K562 (cell line): ENCODE measurements around the gene LZTR1. TPM values are rescaled to one million over a fixed set of nuclear protein-coding genes. Genes with fewer than 3 reads are reported as not detected.

ENCODE experiments used
- BHLHE40 ChIP-seq: IDR thresholded peaks from 2 replicates; pipeline ENCODE4 v1.6.1; 2011; ENCODE audit warnings: low read length, improper control_type of control experiment
- CXXC5 ChIP-seq: fragments of 250-450 bp; sonication (Bioruptor Pico); IDR thresholded peaks from 2 replicates; pipeline ENCODE4 v1.8.0; 2022; ENCODE audit warnings: inconsistent platforms, mild to moderate bottlenecking, moderate library complexity
- IFI16 ChIP-seq: fragments of 250-450 bp; sonication (Bioruptor Pico); IDR thresholded peaks from 2 replicates; pipeline ENCODE4 v2.1.2; 2022; ENCODE audit warnings: mild to moderate bottlenecking, inconsistent platforms
- ILK ChIP-seq: fragments of 450-650 bp; IDR thresholded peaks from 2 replicates; pipeline ENCODE4 v1.6.1; 2016; ENCODE audit warnings: missing genetic modification characterization, low read depth, mild to moderate bottlenecking, missing compliant biosample characterization, moderate library complexity, borderline replicate concordance
- JUN ChIP-seq, 2 experiments: sonication (generic) in 1 of 2; formaldehyde crosslinking in 1 of 2; IDR thresholded peaks; 2 replicates each; pipeline versions ENCODE4 v1.6.1 to v1.8.0; 2012 to 2022; ENCODE audit warnings: borderline replicate concordance in 2 of 2, mild to moderate bottlenecking in 2 of 2, improper control_type of control experiment in 1 of 2, low read depth in 1 of 2, low read length in 1 of 2, missing genetic modification reagents in 1 of 2
- RBFOX2 ChIP-seq: fragments of 200-400 bp; formaldehyde crosslinking; IDR thresholded peaks from 2 replicates; pipeline ENCODE4 v1.6.1; 2017; ENCODE audit warnings: low read depth, mild to moderate bottlenecking, low read length, moderate library complexity
- WHSC1 ChIP-seq: IDR thresholded peaks from one replicate; pipeline ENCODE4 v1.6.1; 2012; ENCODE audit warnings: low read length, control low read depth, inconsistent platforms
- polyA plus RNA-seq, 8 experiments: library from polyadenylated mRNA; depleted of rRNA in 4 of 8; stranded (reverse) in 5 of 8; unstranded in 3 of 8; fragments of >200 nt; fragmentation: Nextera tagmentation in 2 of 8; fragmentation: Illumina TruSeq in 1 of 8; extraction: Ambion mirVana in 2 of 8; extraction: Trizol in 1 of 8; gene quantifications; 2 replicates each; pipeline versions ENCODE4 v1.2.1 to v1.2.3, GENCODE V29; 2011 to 2014; ENCODE audit warnings: inconsistent platforms in 1 of 8, missing spikeins in 1 of 8
- total RNA-seq, 7 experiments: library from RNA; depleted of rRNA in 6 of 7; stranded (reverse); fragments of >200 nt in 6 of 7; fragmentation: Illumina TruSeq in 2 of 7; extraction: Trizol in 2 of 7; gene quantifications; 2 replicates each; pipeline versions ENCODE4 v1.2.1 to v1.2.3, GENCODE V29; 2011 to 2021; ENCODE audit warnings: low replicate concordance in 1 of 7
- TF ChIP-seq, protein P1 (sequence below): IDR thresholded peaks from 2 replicates; pipeline ENCODE4 v1.6.1; 2011; ENCODE audit warnings: borderline replicate concordance, low read depth, mild to moderate bottlenecking, moderate library complexity, low read length; ENCODE audit not compliant: insufficient read depth, poor library complexity, severe bottlenecking
- TF ChIP-seq, protein P2 (sequence below): fragments of 200-600 bp; sonication (generic); IDR thresholded peaks from one replicate; pipeline ENCODE4 v1.6.1; 2012; ENCODE audit warnings: mild to moderate bottlenecking, low read depth, low read length, inconsistent platforms
- TF ChIP-seq, protein P3 (sequence below), 2 experiments: fragments of 450-650 bp in 1 of 2; sonication (generic) in 1 of 2; formaldehyde crosslinking in 1 of 2; IDR thresholded peaks in 1 of 2; conservative IDR thresholded peaks in 1 of 2; 2 replicates each; pipeline versions ENCODE4 v1.6.1 to v1.8.1; 2016 to 2023; ENCODE audit warnings: mild to moderate bottlenecking in 2 of 2, moderate library complexity in 2 of 2, inconsistent platforms in 1 of 2, missing genetic modification reagents in 1 of 2

The LZTR1 gene
- total and polyA plus RNA-seq, 9 of the 15 experiments (the other 6 are each of a cell fraction or from before 2014, with no cell fraction given) = 2.2 to 135 (median 63.0) TPM

GRCh38 chr22:21045585-21046294 is 63.6 kb downstream of the LZTR1 start, which contains the start of gene LRRC74B (continued):
- TF ChIP-seq, protein P1, sequence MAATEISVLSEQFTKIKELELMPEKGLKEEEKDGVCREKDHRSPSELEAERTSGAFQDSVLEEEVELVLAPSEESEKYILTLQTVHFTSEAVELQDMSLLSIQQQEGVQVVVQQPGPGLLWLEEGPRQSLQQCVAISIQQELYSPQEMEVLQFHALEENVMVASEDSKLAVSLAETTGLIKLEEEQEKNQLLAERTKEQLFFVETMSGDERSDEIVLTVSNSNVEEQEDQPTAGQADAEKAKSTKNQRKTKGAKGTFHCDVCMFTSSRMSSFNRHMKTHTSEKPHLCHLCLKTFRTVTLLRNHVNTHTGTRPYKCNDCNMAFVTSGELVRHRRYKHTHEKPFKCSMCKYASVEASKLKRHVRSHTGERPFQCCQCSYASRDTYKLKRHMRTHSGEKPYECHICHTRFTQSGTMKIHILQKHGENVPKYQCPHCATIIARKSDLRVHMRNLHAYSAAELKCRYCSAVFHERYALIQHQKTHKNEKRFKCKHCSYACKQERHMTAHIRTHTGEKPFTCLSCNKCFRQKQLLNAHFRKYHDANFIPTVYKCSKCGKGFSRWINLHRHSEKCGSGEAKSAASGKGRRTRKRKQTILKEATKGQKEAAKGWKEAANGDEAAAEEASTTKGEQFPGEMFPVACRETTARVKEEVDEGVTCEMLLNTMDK = peak; percentile 8
- TF ChIP-seq BHLHE40 = peak; percentile 86
- TF ChIP-seq, protein P2, sequence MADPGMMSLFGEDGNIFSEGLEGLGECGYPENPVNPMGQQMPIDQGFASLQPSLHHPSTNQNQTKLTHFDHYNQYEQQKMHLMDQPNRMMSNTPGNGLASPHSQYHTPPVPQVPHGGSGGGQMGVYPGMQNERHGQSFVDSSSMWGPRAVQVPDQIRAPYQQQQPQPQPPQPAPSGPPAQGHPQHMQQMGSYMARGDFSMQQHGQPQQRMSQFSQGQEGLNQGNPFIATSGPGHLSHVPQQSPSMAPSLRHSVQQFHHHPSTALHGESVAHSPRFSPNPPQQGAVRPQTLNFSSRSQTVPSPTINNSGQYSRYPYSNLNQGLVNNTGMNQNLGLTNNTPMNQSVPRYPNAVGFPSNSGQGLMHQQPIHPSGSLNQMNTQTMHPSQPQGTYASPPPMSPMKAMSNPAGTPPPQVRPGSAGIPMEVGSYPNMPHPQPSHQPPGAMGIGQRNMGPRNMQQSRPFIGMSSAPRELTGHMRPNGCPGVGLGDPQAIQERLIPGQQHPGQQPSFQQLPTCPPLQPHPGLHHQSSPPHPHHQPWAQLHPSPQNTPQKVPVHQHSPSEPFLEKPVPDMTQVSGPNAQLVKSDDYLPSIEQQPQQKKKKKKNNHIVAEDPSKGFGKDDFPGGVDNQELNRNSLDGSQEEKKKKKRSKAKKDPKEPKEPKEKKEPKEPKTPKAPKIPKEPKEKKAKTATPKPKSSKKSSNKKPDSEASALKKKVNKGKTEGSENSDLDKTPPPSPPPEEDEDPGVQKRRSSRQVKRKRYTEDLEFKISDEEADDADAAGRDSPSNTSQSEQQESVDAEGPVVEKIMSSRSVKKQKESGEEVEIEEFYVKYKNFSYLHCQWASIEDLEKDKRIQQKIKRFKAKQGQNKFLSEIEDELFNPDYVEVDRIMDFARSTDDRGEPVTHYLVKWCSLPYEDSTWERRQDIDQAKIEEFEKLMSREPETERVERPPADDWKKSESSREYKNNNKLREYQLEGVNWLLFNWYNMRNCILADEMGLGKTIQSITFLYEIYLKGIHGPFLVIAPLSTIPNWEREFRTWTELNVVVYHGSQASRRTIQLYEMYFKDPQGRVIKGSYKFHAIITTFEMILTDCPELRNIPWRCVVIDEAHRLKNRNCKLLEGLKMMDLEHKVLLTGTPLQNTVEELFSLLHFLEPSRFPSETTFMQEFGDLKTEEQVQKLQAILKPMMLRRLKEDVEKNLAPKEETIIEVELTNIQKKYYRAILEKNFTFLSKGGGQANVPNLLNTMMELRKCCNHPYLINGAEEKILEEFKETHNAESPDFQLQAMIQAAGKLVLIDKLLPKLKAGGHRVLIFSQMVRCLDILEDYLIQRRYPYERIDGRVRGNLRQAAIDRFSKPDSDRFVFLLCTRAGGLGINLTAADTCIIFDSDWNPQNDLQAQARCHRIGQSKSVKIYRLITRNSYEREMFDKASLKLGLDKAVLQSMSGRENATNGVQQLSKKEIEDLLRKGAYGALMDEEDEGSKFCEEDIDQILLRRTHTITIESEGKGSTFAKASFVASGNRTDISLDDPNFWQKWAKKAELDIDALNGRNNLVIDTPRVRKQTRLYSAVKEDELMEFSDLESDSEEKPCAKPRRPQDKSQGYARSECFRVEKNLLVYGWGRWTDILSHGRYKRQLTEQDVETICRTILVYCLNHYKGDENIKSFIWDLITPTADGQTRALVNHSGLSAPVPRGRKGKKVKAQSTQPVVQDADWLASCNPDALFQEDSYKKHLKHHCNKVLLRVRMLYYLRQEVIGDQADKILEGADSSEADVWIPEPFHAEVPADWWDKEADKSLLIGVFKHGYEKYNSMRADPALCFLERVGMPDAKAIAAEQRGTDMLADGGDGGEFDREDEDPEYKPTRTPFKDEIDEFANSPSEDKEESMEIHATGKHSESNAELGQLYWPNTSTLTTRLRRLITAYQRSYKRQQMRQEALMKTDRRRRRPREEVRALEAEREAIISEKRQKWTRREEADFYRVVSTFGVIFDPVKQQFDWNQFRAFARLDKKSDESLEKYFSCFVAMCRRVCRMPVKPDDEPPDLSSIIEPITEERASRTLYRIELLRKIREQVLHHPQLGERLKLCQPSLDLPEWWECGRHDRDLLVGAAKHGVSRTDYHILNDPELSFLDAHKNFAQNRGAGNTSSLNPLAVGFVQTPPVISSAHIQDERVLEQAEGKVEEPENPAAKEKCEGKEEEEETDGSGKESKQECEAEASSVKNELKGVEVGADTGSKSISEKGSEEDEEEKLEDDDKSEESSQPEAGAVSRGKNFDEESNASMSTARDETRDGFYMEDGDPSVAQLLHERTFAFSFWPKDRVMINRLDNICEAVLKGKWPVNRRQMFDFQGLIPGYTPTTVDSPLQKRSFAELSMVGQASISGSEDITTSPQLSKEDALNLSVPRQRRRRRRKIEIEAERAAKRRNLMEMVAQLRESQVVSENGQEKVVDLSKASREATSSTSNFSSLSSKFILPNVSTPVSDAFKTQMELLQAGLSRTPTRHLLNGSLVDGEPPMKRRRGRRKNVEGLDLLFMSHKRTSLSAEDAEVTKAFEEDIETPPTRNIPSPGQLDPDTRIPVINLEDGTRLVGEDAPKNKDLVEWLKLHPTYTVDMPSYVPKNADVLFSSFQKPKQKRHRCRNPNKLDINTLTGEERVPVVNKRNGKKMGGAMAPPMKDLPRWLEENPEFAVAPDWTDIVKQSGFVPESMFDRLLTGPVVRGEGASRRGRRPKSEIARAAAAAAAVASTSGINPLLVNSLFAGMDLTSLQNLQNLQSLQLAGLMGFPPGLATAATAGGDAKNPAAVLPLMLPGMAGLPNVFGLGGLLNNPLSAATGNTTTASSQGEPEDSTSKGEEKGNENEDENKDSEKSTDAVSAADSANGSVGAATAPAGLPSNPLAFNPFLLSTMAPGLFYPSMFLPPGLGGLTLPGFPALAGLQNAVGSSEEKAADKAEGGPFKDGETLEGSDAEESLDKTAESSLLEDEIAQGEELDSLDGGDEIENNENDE = peak; percentile 26
- no peak for TF ChIP-seq ILK (tag)
- peak; percentile 72 for TF ChIP-seq JUN (IDR thresholded peaks at IDR 0.05; ENCODE audit: borderline replicate concordance, low read depth, low read length)
- no peak for TF ChIP-seq JUN (CRISPR knock-in tag; IDR thresholded peaks at IDR 0.05; ENCODE audit: borderline replicate concordance)
- TF ChIP-seq CXXC5 (CRISPR knock-in tag) = peak; percentile 96
- TF ChIP-seq RBFOX2 = peak; percentile 36; the same call in 1 of the 2 replicates
- no peak for TF ChIP-seq IFI16 (CRISPR knock-in tag)
- TF ChIP-seq, protein P3, sequence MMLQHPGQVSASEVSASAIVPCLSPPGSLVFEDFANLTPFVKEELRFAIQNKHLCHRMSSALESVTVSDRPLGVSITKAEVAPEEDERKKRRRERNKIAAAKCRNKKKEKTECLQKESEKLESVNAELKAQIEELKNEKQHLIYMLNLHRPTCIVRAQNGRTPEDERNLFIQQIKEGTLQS (IDR thresholded peaks at IDR 0.05) = no peak
- TF ChIP-seq, protein P3 (CRISPR knock-in tag; conservative IDR thresholded peaks at IDR 0.05) = peak; percentile 40; the same call in 1 of the 2 replicates
- peak; percentile 54 for TF ChIP-seq WHSC1
